Measurements from ENCODE around the gene CSRP1. TPM values are rescaled to one million over a fixed set of nuclear protein-coding genes. Genes with fewer than 3 reads are reported as not detected.

The CSRP1 gene
- polyA plus RNA-seq, 4 donors = 62.1 to 181 (median 112) TPM

DNA sequence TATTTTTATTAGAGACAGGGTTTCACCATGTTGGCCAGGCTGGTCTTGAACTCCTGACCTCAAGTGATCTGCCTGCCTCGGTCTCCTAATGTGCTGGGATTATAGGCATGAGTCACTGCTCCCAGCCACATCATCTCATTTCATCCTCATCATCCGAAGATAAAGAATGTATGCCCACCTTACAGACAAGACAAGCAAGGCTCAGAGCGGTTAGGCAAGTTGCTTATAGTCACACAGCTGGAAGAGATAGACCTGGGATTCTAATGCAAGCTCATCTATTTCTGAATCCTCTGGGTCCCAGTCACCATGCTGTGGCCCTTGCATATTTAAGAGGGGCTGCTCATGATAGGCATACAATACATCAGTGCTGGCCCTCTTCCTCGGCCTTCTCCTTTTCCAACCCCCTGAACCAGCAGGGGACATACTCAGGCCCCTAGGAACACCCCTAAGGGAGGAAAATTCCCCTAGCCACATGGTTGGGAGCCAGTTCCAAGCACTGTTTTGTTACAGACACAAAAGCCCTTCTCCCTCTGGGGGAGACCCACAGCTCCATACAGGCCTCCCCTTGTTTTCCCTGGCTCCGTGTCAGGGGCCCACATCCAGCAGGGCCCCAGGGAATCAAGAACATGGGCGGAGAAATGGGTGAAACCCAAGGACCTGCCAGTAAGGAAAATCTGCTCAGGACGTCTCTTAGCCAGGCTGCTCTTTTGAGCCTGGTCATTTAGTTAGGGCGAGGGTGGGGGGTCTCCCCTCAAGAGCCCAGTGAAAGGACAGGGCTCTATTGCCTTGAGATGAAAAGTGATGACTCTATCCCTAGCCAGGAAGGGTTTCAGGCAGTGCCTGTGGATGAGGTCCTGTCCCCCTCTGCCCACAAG lies 6.9 kb downstream of the CSRP1 start:
- Histone ChIP-seq H3K27ac (ENCODE audit: low read depth in 1 of 3, low read length in 2 of 3) (peak overlapping the region in 2 of 3 donors; percentile 76 to 77), H3K27me3 (ENCODE audit: control insufficient read depth in 3 of 3, insufficient read depth in 3 of 3, low read length in 3 of 3) (no peaks in the 10 kb centered on the region), H3K4me1 (ENCODE audit: control insufficient read depth in 3 of 3, insufficient read depth in 2 of 3, low read depth in 1 of 3, low read length in 2 of 3) (peaks cover 3 to 61% (median 6%) of the 10 kb centered on the region in 3 donors), H3K36me3 (ENCODE audit: control insufficient read depth in 3 of 3, insufficient read depth in 2 of 3, low read depth in 1 of 3, low read length in 3 of 3) (peaks cover 0 to 29% (median 3%) of the 10 kb centered on the region in 3 donors), H3K9me3 (ENCODE audit: control insufficient read depth in 2 of 2, insufficient read depth in 1 of 2, low read depth in 1 of 2, low read length in 1 of 2) (no peaks in the 10 kb centered on the region), H3K4me3 (ENCODE audit: low read depth in 1 of 3, low read length in 3 of 3) (no peak overlapping the region)
- 74 to 89% (median 87%) methylated on average over 8 of the region's 8 CpGs for WGBS, 3 donors
- FAIRE-seq (no peak), DNase-seq (peak in 1 of 2 donors; percentile 22)

DNA sequence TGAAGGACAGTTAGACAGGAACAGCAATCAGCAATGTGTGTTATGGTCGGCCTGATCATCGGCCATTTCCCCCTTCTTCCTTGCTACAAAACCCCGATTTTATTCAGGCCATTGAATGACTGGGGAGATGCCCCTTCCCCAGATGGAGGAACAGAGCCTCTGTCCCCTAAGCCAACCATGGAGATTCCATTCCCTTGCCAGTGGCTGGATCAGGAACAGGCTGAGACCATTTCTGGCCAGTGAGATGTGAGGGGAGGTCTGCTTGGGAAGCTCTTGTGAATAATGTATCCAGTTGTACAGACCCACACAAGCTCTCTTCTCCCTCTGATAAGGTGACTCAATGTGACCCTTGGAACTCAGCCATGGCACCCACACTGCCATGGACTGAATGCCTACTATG lies 7.7 kb downstream of the CSRP1 start:
- peaks cover 3 to 65% (median 6%) of the 10 kb centered on the region in 3 donors for H3K4me1 ChIP-seq (ENCODE audit: control insufficient read depth in 3 of 3, insufficient read depth in 2 of 3, low read depth in 1 of 3, low read length in 2 of 3)
- no peak overlapping the region for H3K4me3 ChIP-seq (ENCODE audit: low read depth in 1 of 3, low read length in 3 of 3)
- DNase-seq = no peak
- no peaks in the 10 kb centered on the region for H3K9me3 ChIP-seq (ENCODE audit: control insufficient read depth in 2 of 2, insufficient read depth in 1 of 2, low read depth in 1 of 2, low read length in 1 of 2)
- peaks cover 0 to 36% (median 4%) of the 10 kb centered on the region in 3 donors for H3K36me3 ChIP-seq (ENCODE audit: control insufficient read depth in 3 of 3, insufficient read depth in 2 of 3, low read depth in 1 of 3, low read length in 3 of 3)
- H3K27me3 ChIP-seq (ENCODE audit: control insufficient read depth in 3 of 3, insufficient read depth in 3 of 3, low read length in 3 of 3) = no peaks in the 10 kb centered on the region
- 90 to 94% (median 93%) methylated on average over 3 of the region's 3 CpGs for WGBS, 3 donors
- peak overlapping the region in 1 of 3 donors; percentile 50 for H3K27ac ChIP-seq (ENCODE audit: low read depth in 1 of 3, low read length in 2 of 3)
- no peak for FAIRE-seq

DNA sequence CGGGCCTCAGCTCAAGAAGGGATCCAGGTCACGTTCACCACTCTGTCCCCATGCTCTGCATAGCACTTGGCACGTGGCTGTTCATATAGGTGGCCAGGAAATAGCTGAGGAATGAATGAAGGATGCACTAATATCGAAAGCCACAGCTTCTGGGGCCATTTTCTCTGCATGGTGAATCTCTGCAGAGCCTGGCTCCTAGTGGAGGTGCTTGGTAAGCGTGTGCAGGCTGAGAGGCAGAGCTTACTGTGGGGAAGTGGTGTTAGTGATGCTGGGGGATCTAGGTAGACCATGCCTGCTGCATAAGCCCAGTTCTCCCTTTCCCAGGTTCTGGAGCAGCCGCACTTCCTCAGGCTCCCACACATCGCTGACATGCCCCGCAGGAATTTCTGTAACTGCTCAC lies 8.3 kb downstream of the CSRP1 start:
- H3K4me3 ChIP-seq (ENCODE audit: low read depth in 1 of 3, low read length in 3 of 3) = no peak overlapping the region
- no peaks in the 10 kb centered on the region for H3K9me3 ChIP-seq (ENCODE audit: control insufficient read depth in 2 of 2, insufficient read depth in 1 of 2, low read depth in 1 of 2, low read length in 1 of 2)
- WGBS, 3 donors = 89 to 95% (median 92%) methylated on average over 8 of the region's 8 CpGs
- H3K27ac ChIP-seq (ENCODE audit: low read depth in 1 of 3, low read length in 2 of 3) = peak overlapping the region in 1 of 3 donors; percentile 37
- DNase-seq (no peak), FAIRE-seq (no peak)
- H3K4me1 ChIP-seq (ENCODE audit: control insufficient read depth in 3 of 3, insufficient read depth in 2 of 3, low read depth in 1 of 3, low read length in 2 of 3) = peaks cover 3 to 65% (median 6%) of the 10 kb centered on the region in 3 donors
- peaks cover 0 to 41% (median 6%) of the 10 kb centered on the region in 3 donors for H3K36me3 ChIP-seq (ENCODE audit: control insufficient read depth in 3 of 3, insufficient read depth in 2 of 3, low read depth in 1 of 3, low read length in 3 of 3)
- H3K27me3 ChIP-seq (ENCODE audit: control insufficient read depth in 3 of 3, insufficient read depth in 3 of 3, low read length in 3 of 3) = no peaks in the 10 kb centered on the region

DNA sequence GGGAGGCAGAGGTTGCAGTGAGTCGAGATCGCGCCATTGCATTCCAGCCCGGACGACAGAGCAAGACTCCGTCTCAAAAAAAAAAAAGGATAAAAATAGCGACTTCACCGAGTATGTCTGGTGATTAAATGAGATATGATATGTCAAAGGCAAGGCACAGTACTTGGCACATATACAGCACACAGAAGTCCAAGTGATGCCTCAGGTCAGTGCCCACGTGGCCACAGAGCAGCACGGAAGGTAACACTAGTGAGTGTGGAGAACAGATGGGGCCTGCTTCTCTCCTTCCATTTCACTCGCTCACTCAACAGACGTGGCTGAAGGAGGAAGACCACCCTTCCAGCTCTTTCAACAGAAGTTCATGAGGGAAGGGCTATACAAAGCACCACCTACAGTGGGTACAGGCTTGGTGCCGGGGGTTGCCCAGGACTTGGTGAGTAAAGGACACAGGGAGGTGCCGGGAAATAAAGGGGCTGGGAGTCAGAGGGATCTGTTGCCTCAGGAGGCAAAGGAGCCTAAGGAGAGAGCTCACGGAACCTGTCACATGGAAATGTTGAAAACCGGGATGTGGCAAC lies 8.9 kb downstream of the CSRP1 start:
- peaks cover 3 to 68% (median 6%) of the 10 kb centered on the region in 3 donors for H3K4me1 ChIP-seq (ENCODE audit: control insufficient read depth in 3 of 3, insufficient read depth in 2 of 3, low read depth in 1 of 3, low read length in 2 of 3)
- FAIRE-seq (no peak), DNase-seq (no peak)
- WGBS, 3 donors = 88 to 96% (median 90%) methylated on average over 16 of the region's 16 CpGs
- H3K36me3 ChIP-seq (ENCODE audit: control insufficient read depth in 3 of 3, insufficient read depth in 2 of 3, low read depth in 1 of 3, low read length in 3 of 3) = peaks cover 0 to 45% (median 6%) of the 10 kb centered on the region in 3 donors
- H3K27me3 ChIP-seq (ENCODE audit: control insufficient read depth in 3 of 3, insufficient read depth in 3 of 3, low read length in 3 of 3) = no peaks in the 10 kb centered on the region
- no peak overlapping the region for H3K4me3 ChIP-seq (ENCODE audit: low read depth in 1 of 3, low read length in 3 of 3)
- peak overlapping the region in 1 of 3 donors; percentile 37 for H3K27ac ChIP-seq (ENCODE audit: low read depth in 1 of 3, low read length in 2 of 3)
- H3K9me3 ChIP-seq (ENCODE audit: control insufficient read depth in 2 of 2, insufficient read depth in 1 of 2, low read depth in 1 of 2, low read length in 1 of 2) = peaks cover 0 to 2% of the 10 kb centered on the region in 2 donors

DNA sequence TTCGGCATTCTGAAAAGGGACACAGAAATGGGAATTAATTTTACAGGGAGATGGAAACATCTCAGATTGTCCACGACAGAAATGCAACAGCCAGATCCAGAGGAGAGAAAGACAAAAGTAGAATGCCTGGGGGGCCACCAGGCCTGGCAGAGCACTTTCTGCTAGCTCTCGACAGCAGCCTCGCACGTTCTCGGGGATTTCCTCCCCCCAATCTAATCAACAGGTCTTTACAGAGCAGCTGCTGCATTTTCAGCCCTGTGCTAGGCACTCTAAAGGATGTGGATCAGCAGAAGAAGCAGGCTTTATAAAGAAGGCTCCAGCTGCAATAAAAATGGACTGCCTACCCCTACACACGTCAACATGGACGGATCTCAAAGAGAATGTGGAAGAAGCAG lies 10.6 kb downstream of the CSRP1 start:
- no peak overlapping the region for H3K4me3 ChIP-seq (ENCODE audit: low read depth in 1 of 3, low read length in 3 of 3)
- 58 to 73% (median 72%) methylated on average over 8 of the region's 8 CpGs for WGBS, 3 donors
- H3K36me3 ChIP-seq (ENCODE audit: control insufficient read depth in 3 of 3, insufficient read depth in 2 of 3, low read depth in 1 of 3, low read length in 3 of 3) = peaks cover 0 to 53% (median 6%) of the 10 kb centered on the region in 3 donors
- no peaks in the 10 kb centered on the region for H3K27me3 ChIP-seq (ENCODE audit: control insufficient read depth in 3 of 3, insufficient read depth in 3 of 3, low read length in 3 of 3)
- H3K9me3 ChIP-seq (ENCODE audit: control insufficient read depth in 2 of 2, insufficient read depth in 1 of 2, low read depth in 1 of 2, low read length in 1 of 2) = peaks cover 0 to 4% of the 10 kb centered on the region in 2 donors
- FAIRE-seq (no peak), DNase-seq (no peak)
- peaks cover 4 to 55% (median 5%) of the 10 kb centered on the region in 3 donors for H3K4me1 ChIP-seq (ENCODE audit: control insufficient read depth in 3 of 3, insufficient read depth in 2 of 3, low read depth in 1 of 3, low read length in 2 of 3)
- H3K27ac ChIP-seq (ENCODE audit: low read depth in 1 of 3, low read length in 2 of 3) = peak overlapping the region; percentile 24 to 91 (median 88)

DNA sequence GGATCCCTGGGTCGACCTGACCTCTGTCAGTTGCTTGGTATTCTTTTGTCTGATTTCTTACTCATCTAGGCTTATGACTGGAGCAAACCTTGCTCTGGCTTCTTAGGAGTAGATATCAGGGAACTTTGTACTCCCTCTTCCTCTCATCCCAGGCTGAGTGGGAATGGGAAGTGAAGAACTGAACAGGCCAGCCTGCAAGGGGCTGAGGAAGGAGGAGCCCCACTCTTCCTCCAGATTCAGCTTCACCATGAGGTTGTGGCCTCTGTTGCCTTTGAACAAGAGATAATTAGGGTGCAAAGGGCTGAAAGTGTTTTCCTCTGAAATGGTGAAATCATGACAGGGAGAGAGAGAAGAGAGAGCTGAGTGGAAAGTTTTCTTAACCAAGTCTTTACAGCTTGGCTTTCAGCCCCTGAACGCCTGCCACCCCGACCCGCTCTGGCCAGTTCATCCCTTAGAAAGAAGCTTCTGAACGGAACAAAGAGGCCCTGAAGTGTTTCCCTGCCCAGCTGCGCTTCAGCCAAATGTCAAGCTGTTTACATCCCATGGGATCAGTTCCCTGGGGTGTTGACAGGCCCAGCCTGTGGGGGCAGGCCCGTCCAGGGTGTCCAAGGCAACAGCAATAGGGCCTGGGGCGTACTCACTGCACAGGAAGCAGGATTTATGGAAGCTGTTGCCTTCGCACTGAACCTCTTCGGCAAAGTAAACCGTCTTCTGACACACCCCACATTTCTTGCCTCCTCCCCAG lies 11.2 kb downstream of the CSRP1 start:
- Histone ChIP-seq H3K9me3 (ENCODE audit: control insufficient read depth in 2 of 2, insufficient read depth in 1 of 2, low read depth in 1 of 2, low read length in 1 of 2) (peaks cover 0 to 4% of the 10 kb centered on the region in 2 donors), H3K27ac (ENCODE audit: low read depth in 1 of 3, low read length in 2 of 3) (peak overlapping the region; percentile 17 to 91 (median 88)), H3K27me3 (ENCODE audit: control insufficient read depth in 3 of 3, insufficient read depth in 3 of 3, low read length in 3 of 3) (no peaks in the 10 kb centered on the region), H3K4me3 (ENCODE audit: low read depth in 1 of 3, low read length in 3 of 3) (no peak overlapping the region), H3K4me1 (ENCODE audit: control insufficient read depth in 3 of 3, insufficient read depth in 2 of 3, low read depth in 1 of 3, low read length in 2 of 3) (peaks cover 0 to 50% (median 5%) of the 10 kb centered on the region in 3 donors), H3K36me3 (ENCODE audit: control insufficient read depth in 3 of 3, insufficient read depth in 2 of 3, low read depth in 1 of 3, low read length in 3 of 3) (peaks cover 0 to 56% (median 6%) of the 10 kb centered on the region in 3 donors)
- WGBS, 3 donors = 32 to 38% (median 37%) methylated on average over 11 of the region's 11 CpGs
- DNase-seq (peak; percentile 62 to 86), FAIRE-seq (no peak)

DNA sequence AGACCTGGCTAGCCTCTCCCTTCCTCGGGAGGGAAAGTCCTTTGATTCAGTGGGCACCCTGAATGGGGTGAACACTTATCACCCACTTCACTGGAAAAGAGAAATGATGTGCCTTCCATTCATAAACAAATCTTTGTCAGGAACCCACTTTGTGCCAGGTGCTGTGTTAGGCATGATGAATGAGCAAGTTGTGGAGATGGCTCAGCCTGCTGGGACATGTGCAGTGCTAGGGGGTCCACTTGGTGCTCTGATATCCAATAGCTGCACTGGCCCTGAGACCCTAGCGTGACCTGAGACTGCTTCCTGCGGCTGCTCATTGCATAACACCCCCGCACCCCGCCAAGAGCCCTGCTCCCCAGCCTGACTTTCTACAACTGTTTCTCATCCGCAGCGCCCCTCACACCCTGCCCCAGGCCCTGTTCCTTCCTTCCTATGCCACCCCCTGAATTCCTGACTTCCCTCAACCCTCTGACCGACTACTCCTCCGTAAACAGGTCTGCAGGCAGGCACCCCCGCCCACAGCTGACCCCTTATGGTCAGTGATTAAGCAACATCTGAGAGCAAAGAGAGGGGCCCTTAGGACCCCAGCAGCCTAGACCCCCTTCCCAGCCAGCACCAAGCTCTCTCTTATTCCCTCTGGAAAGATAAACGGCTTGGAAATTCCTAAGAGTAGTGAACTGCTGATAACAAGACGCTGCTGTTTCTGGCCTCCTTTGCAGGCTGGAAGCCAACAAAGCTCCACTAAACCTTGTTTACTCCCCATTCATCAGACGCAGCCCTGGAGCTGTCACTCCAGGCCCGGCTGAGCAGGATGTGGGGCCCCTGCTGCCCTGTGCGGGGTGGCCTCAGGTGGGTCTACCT lies 12.9 kb downstream of the CSRP1 start:
- WGBS, 3 donors = 40 to 70% (median 59%) methylated on average over 15 of the region's 15 CpGs
- DNase-seq (peak in 1 of 2 donors; percentile 53), FAIRE-seq (no peak)
- Histone ChIP-seq H3K4me1 (ENCODE audit: control insufficient read depth in 3 of 3, insufficient read depth in 2 of 3, low read depth in 1 of 3, low read length in 2 of 3) (peaks cover 0 to 39% (median 5%) of the 10 kb centered on the region in 3 donors), H3K4me3 (ENCODE audit: low read depth in 1 of 3, low read length in 3 of 3) (no peak overlapping the region), H3K27ac (ENCODE audit: low read depth in 1 of 3, low read length in 2 of 3) (peak overlapping the region in 2 of 3 donors; percentile 47 to 91), H3K27me3 (ENCODE audit: control insufficient read depth in 3 of 3, insufficient read depth in 3 of 3, low read length in 3 of 3) (no peaks in the 10 kb centered on the region), H3K9me3 (ENCODE audit: control insufficient read depth in 2 of 2, insufficient read depth in 1 of 2, low read depth in 1 of 2, low read length in 1 of 2) (peaks cover 0 to 4% of the 10 kb centered on the region in 2 donors), H3K36me3 (ENCODE audit: control insufficient read depth in 3 of 3, insufficient read depth in 2 of 3, low read depth in 1 of 3, low read length in 3 of 3) (peaks cover 0 to 64% (median 6%) of the 10 kb centered on the region in 3 donors)
